PC-9 (cell line): ENCODE data around the gene ZNF516.

Source experiments
- CTCF ChIP-seq: fragments of 200-600 bp; sonication (generic); conservative IDR thresholded peaks from 2 replicates; pipeline ENCODE4 v1.6.1; 2017; ENCODE audit warnings: mixed run types, antibody characterized with exemption, mild to moderate bottlenecking, moderate library complexity
- EZH2 ChIP-seq: fragments of 200-600 bp; sonication (generic); IDR thresholded peaks from 2 replicates; pipeline ENCODE4 v1.8.0; 2017; ENCODE audit warnings: antibody characterized with exemption, low read depth

DNA sequence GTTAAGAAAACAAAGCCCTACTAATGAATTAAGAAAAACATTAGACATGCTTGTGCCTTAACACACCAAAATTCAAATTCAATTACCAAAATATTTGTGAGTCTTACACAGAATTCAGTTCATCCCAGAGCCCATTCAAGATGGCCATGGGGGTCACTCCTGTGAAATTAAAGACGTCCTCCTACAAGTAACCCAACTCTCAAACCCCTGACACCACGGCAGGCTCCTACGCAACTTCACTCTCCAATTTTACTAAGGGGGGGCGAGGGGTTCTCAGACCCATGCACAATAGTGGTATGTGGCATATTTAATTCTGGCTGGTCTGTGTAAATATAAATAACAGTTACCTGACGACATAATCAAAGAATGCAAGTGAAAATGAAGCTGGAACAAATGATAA is 5.0 kb downstream of the ZNF516 start:
- TF ChIP-seq CTCF, result no peak
- no peak for TF ChIP-seq EZH2
